NCI-H460 (cell line): Measurements from ENCODE around the gene PSD4. TPM values are rescaled to one million over a fixed set of nuclear protein-coding genes. Genes with fewer than 3 reads are reported as not detected.

Source experiments
- DNase-seq: peaks from one replicate; pipeline ENCODE4 v3.0.0-alpha.2; 2016; ENCODE audit warnings: low read depth; ENCODE audit errors: extremely low read depth
- total RNA-seq: library from RNA; depleted of rRNA; stranded (reverse); fragments of >200 nt; shearing (Covaris generic); gene quantifications from 2 replicates; pipeline ENCODE4 v1.2.3, GENCODE V29; 2014

The PSD4 gene
- total RNA-seq, 1 experiment from 2014 or later = 0.64 TPM

GRCh38 chr2:113219092-113219441 lies 45.3 kb downstream of the PSD4 start:
- no peak for DNase-seq

GRCh38 chr2:113219525-113219888 lies 45.7 kb downstream of the PSD4 start:
- DNase-seq = no peak

- DNase-seq = peak; percentile 38
Observed at GRCh38 chr2:113219889-113220641, 46.3 kb downstream of the PSD4 start.

GRCh38 chr2:113220970-113221708 lies 47.4 kb downstream of the PSD4 start:
- no peak for DNase-seq

- no peak for DNase-seq
Observed at GRCh38 chr2:113221846-113222245, 48.1 kb downstream of the PSD4 start.

GRCh38 chr2:113223813-113224212 lies 50.0 kb downstream of the PSD4 start:
- no peak for DNase-seq

GRCh38 chr2:113224647-113225236 lies 51.0 kb downstream of the PSD4 start:
- DNase-seq = no peak

- DNase-seq = no peak
Observed at GRCh38 chr2:113225263-113226259, 51.8 kb downstream of the PSD4 start.

GRCh38 chr2:113226462-113226861 lies 52.7 kb downstream of the PSD4 start:
- DNase-seq = no peak

GRCh38 chr2:113227290-113227689 lies 53.5 kb downstream of the PSD4 start:
- DNase-seq = no peak

GRCh38 chr2:113227698-113228097 lies 53.9 kb downstream of the PSD4 start:
- DNase-seq = no peak

- no peak for DNase-seq
Observed at GRCh38 chr2:113228351-113228750, 54.6 kb downstream of the PSD4 start.

GRCh38 chr2:113228991-113229716 lies 55.4 kb downstream of the PSD4 start:
- DNase-seq = no peak

GRCh38 chr2:113229795-113230194 lies 56.0 kb downstream of the PSD4 start:
- no peak for DNase-seq

- no peak for DNase-seq
Observed at GRCh38 chr2:113230531-113230930, 56.8 kb downstream of the PSD4 start.

GRCh38 chr2:113231064-113231463 lies 57.3 kb downstream of the PSD4 start:
- DNase-seq = no peak

GRCh38 chr2:113232123-113232522 lies 58.4 kb downstream of the PSD4 start:
- DNase-seq = no peak

GRCh38 chr2:113232740-113233139 lies 59.0 kb downstream of the PSD4 start:
- no peak for DNase-seq

- DNase-seq = no peak
Observed at GRCh38 chr2:113233593-113234550, 60.1 kb downstream of the PSD4 start.
